Kidney (tissue), 14 donors: ENCODE results near the gene STYXL1. TPM values are rescaled to one million over a fixed set of nuclear protein-coding genes. Genes with fewer than 3 reads are reported as not detected.

ENCODE experiments used
- DNase-seq, 5 donors: peaks; one replicate each; pipeline ENCODE4 v3.0.0-alpha.2; 2013 to 2020
- FAIRE-seq: peaks from 2 replicates; lab custom pipeline; 2012; peaks lifted over from hg19 to GRCh38; lab: Jason Lieb, UNC
- H3K27ac ChIP-seq, 2 donors: one replicate each; pipeline ENCODE4 v1.7.0; 2013; ENCODE audit warnings: low read depth in 2 of 2, low read length in 2 of 2, inconsistent platforms in 1 of 2
- H3K27me3 ChIP-seq: one replicate; pipeline ENCODE4 v1.7.1; 2013; ENCODE audit warnings: low read length, inconsistent platforms; ENCODE audit not compliant: control insufficient read depth, insufficient read depth
- H3K36me3 ChIP-seq, 3 donors: one replicate each; pipeline versions ENCODE4 v1.7.0 to v1.7.1; 2013; ENCODE audit warnings: low read length in 3 of 3, control low read depth in 1 of 3, inconsistent platforms in 1 of 3; ENCODE audit not compliant: insufficient read depth in 3 of 3, control insufficient read depth in 2 of 3
- H3K4me1 ChIP-seq, 3 donors: one replicate each; pipeline versions ENCODE4 v1.7.0 to v1.7.1; 2013; ENCODE audit warnings: low read length in 3 of 3, inconsistent platforms in 1 of 3, low read depth in 1 of 3; ENCODE audit not compliant: control insufficient read depth in 2 of 3, insufficient read depth in 2 of 3
- H3K4me3 ChIP-seq, 3 donors: one replicate each; pipeline versions ENCODE4 v1.7.0 to v1.8.1; 2013; ENCODE audit warnings: low read length in 3 of 3, control low read depth in 1 of 3, inconsistent platforms in 1 of 3
- H3K9ac ChIP-seq, 3 donors: one replicate each; pipeline versions ENCODE4 v1.7.0 to v1.7.1; 2013; ENCODE audit warnings: low read length in 3 of 3, control low read depth in 1 of 3, inconsistent platforms in 1 of 3
- H3K9me3 ChIP-seq, 3 donors: one replicate each; pipeline versions ENCODE4 v1.7.0 to v1.7.1; 2013; ENCODE audit warnings: low read length in 3 of 3, control low read depth in 1 of 3, inconsistent platforms in 1 of 3; ENCODE audit not compliant: control insufficient read depth in 2 of 3, insufficient read depth in 1 of 3
- intact Hi-C: fragments of 100-400 bp; cut with DNase I; formaldehyde crosslinking; loops from one replicate; pipeline ENCODE4 v1.11.1; 2022
- polyA plus RNA-seq: library from polyadenylated mRNA; stranded (reverse); fragments of 350-450 nt; fragmentation: Illumina TruSeq; extraction: RNeasy Lipid Tissue Mini Kit (QIAGEN cat#74804); gene quantifications from one replicate; pipeline ENCODE4 v1.2.3, GENCODE V29; 2014; ENCODE audit warnings: low read depth, low replicate concordance; ENCODE audit not compliant: insufficient read depth
- total RNA-seq: library from RNA; stranded (reverse); fragmentation: NEBNext Ultra II Directional; extraction: Animal tissue kit (Norgen Biotek cat#: 25700); gene quantifications from one replicate; pipeline ENCODE4 v1.2.1, GENCODE V29; 2021
- TF ChIP-seq, protein P1 (sequence below): IDR thresholded peaks from 3 replicates; pipeline ENCODE4 v1.5.1; 2012; ENCODE audit warnings: mild to moderate bottlenecking, moderate library complexity, borderline replicate concordance; ENCODE audit not compliant: insufficient read depth; ENCODE audit errors: extremely low read depth
- donor health status: control.
- donor health status: control.
- donor health status: control.
- donor health status: control.
- donor health status: control.
- donor health status: DM: yes; HTN: yes; CAD: no.
- donor health status: Normal renal cell carcinoma (clear cell type).

Gene STYXL1
- total and polyA plus RNA-seq, 2 donors from 2014 or later: 29.9 to 55.5 TPM

DNA sequence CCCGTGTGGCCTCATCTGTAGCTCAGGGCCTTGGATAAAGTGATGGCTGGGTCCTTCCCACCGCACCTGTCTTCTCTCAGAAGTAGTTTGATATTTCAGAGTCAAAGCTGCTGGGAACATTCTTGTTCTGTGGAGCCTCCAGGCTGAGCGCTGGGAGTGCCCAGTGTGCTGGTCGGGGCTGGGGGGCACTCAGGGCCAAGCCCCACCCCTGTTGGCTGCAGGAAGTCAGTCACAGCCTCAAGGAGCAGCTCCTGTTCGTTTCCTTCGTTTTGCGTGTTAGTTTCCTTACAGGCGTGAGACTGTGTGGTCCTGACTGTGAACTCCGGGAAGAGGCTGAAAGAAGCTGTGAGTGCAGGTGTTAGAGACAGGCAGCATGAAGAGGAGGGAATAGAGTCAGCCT lies 99.6 kb downstream of the STYXL1 start:
- Histone ChIP-seq H3K27ac (no peak overlapping the region), H3K9me3 (no peaks in the 10 kb centered on the region), H3K9ac (no peak overlapping the region), H3K36me3 (peaks cover 0 to 4% (median 2%) of the 10 kb centered on the region in 3 donors), H3K4me3 (no peak overlapping the region), H3K27me3 (no peaks in the 10 kb centered on the region), H3K4me1 (peaks cover 0 to 12% (median 3%) of the 10 kb centered on the region in 3 donors)
- DNase-seq (no peak), FAIRE-seq (no peak)
- intact Hi-C loops: no loop called here
- TF ChIP-seq, protein P1, sequence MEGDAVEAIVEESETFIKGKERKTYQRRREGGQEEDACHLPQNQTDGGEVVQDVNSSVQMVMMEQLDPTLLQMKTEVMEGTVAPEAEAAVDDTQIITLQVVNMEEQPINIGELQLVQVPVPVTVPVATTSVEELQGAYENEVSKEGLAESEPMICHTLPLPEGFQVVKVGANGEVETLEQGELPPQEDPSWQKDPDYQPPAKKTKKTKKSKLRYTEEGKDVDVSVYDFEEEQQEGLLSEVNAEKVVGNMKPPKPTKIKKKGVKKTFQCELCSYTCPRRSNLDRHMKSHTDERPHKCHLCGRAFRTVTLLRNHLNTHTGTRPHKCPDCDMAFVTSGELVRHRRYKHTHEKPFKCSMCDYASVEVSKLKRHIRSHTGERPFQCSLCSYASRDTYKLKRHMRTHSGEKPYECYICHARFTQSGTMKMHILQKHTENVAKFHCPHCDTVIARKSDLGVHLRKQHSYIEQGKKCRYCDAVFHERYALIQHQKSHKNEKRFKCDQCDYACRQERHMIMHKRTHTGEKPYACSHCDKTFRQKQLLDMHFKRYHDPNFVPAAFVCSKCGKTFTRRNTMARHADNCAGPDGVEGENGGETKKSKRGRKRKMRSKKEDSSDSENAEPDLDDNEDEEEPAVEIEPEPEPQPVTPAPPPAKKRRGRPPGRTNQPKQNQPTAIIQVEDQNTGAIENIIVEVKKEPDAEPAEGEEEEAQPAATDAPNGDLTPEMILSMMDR: no peak

Other genes starting within 250 kb of the STYXL1 start
- not detected for gene CCL24, start 234.2 kb downstream of the STYXL1 start, total RNA-seq
- gene CCL24, start 234.2 kb downstream of the STYXL1 start, polyA plus RNA-seq: not detected
- 89.5 TPM for gene RHBDD2, start 169.0 kb downstream of the STYXL1 start, total RNA-seq
- gene RHBDD2, start 169.0 kb downstream of the STYXL1 start, polyA plus RNA-seq: 185 TPM
- 130 TPM for gene POR, start 132.8 kb downstream of the STYXL1 start, total RNA-seq
- 122 TPM for gene POR, start 132.8 kb downstream of the STYXL1 start, polyA plus RNA-seq
- gene TMEM120A, start 53.4 kb downstream of the STYXL1 start, total RNA-seq: 47.0 TPM
- gene TMEM120A, start 53.4 kb downstream of the STYXL1 start, polyA plus RNA-seq: 141 TPM
- 130 TPM for gene MDH2, start 106 bp upstream of the STYXL1 start, total RNA-seq
- 233 TPM for gene MDH2, start 106 bp upstream of the STYXL1 start, polyA plus RNA-seq
- gene SRRM3, start 153.9 kb upstream of the STYXL1 start, total RNA-seq: 1.0 TPM
- gene SRRM3, start 153.9 kb upstream of the STYXL1 start, polyA plus RNA-seq: 0.99 TPM